CD4-positive, alpha-beta T cell (primary cell): ENCODE data around the gene CLHC1. TPM values are rescaled to one million over a fixed set of nuclear protein-coding genes. Genes with fewer than 3 reads are reported as not detected.
A peak's percentile ranks its signal among the peaks of the same experiment; 100 is the strongest.

Source experiments
- ATAC-seq: fragments of 200-7000 bp; cut with Tn5 transposase; one replicate; pipeline ENCODE4 v1.10.0; 2022; ENCODE audit warnings: mild to moderate bottlenecking; ENCODE audit not compliant: poor library complexity
- CTCF ChIA-PET: fragments of 350-600 bp; sonication (Branson Sonifier 250); formaldehyde crosslinking; loops from one replicate; lab custom pipeline; 2021; ENCODE audit warnings: antibody characterized with exemption, inconsistent platforms; lab: Charles Lee
- POLR2A ChIA-PET: fragments of 350-600 bp; sonication (Branson Sonifier 250); formaldehyde crosslinking; loops from one replicate; lab custom pipeline; 2021; ENCODE audit warnings: antibody characterized with exemption, inconsistent platforms; lab: Charles Lee
- DNase-seq, 14 experiments: peaks; one replicate each; pipeline ENCODE4 v3.0.0-alpha.2; 2013 to 2020; ENCODE audit warnings: mixed read lengths in 2 of 14
- H3K27ac ChIP-seq, 2 donors: one replicate each; pipeline versions ENCODE4 v1.5.1 to v1.7.0; 2013; ENCODE audit warnings: low read length in 2 of 2, low read depth in 1 of 2, mild to moderate bottlenecking in 1 of 2
- H3K27me3 ChIP-seq, 2 experiments: 1 replicate in 1 of 2; 2 replicates in 1 of 2; pipeline versions ENCODE4 v1.6.1 to v1.7.0; 2013; ENCODE audit warnings: low read length in 2 of 2, control low read depth in 1 of 2, mild to moderate bottlenecking in 1 of 2, moderate library complexity in 1 of 2; ENCODE audit not compliant: insufficient read depth in 2 of 2, control insufficient read depth in 1 of 2
- H3K36me3 ChIP-seq: one replicate; pipeline ENCODE4 v1.6.1; 2013; ENCODE audit warnings: low read length, control low read depth; ENCODE audit not compliant: insufficient read depth
- H3K4me1 ChIP-seq: one replicate; pipeline ENCODE4 v1.6.1; 2013; ENCODE audit warnings: low read length, control low read depth; ENCODE audit not compliant: insufficient read depth
- H3K4me3 ChIP-seq: one replicate; pipeline ENCODE4 v1.5.1; 2013; ENCODE audit warnings: mild to moderate bottlenecking, low read length, moderate library complexity
- H3K9me3 ChIP-seq, 2 experiments: 1 replicate in 1 of 2; 2 replicates in 1 of 2; pipeline versions ENCODE4 v1.6.1 to v1.7.0; 2013; ENCODE audit warnings: low read length in 2 of 2, mild to moderate bottlenecking in 2 of 2, control low read depth in 1 of 2, moderate library complexity in 1 of 2; ENCODE audit not compliant: control insufficient read depth in 1 of 2, insufficient read depth in 1 of 2
- H3K27ac Mint-ChIP-seq: one replicate; pipeline ENCODE4 v1.8.0; 2020; ENCODE audit warnings: mixed read lengths
- H3K27me3 Mint-ChIP-seq: one replicate; pipeline ENCODE4 v1.8.0; 2021; ENCODE audit warnings: mixed read lengths
- H3K36me3 Mint-ChIP-seq: one replicate; pipeline ENCODE4 v1.8.0; 2021; ENCODE audit warnings: low read depth, mixed read lengths
- H3K4me1 Mint-ChIP-seq: one replicate; pipeline ENCODE4 v1.8.0; 2021; ENCODE audit warnings: low read depth, mixed read lengths
- H3K4me3 Mint-ChIP-seq: one replicate; pipeline ENCODE4 v1.8.0; 2020; ENCODE audit warnings: mild to moderate bottlenecking, mixed read lengths
- H3K9me3 Mint-ChIP-seq: one replicate; pipeline ENCODE4 v1.8.0; 2020; ENCODE audit warnings: mixed read lengths
- intact Hi-C, 2 experiments: fragments of 100-400 bp; cut with DNase I in 1 of 2; cut with micrococcal nuclease in 1 of 2; formaldehyde crosslinking; loops; one replicate each; pipeline versions ENCODE4 v1.15.1 to v1.9.0; 2023 to 2025; cut with DNase I, micrococcal nuclease
- total RNA-seq, 174 experiments: library from RNA in 2 of 174; stranded (reverse) in 2 of 174; gene quantifications; one replicate each; pipeline ENCODE4 v1.2.3 and lab custom pipeline; 2021 to 2026
- TF ChIP-seq, protein P1 (sequence below): fragments of 200-600 bp; IDR thresholded peaks from one replicate; pipeline ENCODE4 v1.8.0; 2022; ENCODE audit warnings: antibody characterized with exemption, mild to moderate bottlenecking

The CLHC1 gene
- total RNA-seq, 2 experiments from 2014 or later, result 4.4 TPM

GRCh38 chr2:55223958-55224760 is 7.9 kb downstream of the CLHC1 start:
- Mint-ChIP-seq H3K27me3 (no peaks in the 10 kb centered on the region), H3K4me1 (peaks cover 42% of the 10 kb centered on the region), H3K27ac (peak overlapping the region; percentile 86), H3K4me3 (peak overlapping the region; percentile 87), H3K36me3 (peaks cover 6% of the 10 kb centered on the region), H3K9me3 (peaks cover 5% of the 10 kb centered on the region)
- no peaks in the 10 kb centered on the region for H3K36me3 ChIP-seq
- peaks cover 14% of the 10 kb centered on the region for H3K4me1 ChIP-seq
- no peak for ATAC-seq
- H3K4me3 ChIP-seq, result peak overlapping the region; percentile 53
- ChIA-PET POLR2A (interaction anchor here (0.6 to 4.4 kb wide), 9 partner anchors 9 to 394 kb away, joined by 3 to 71 read pairs (median 7); partner anchors contain the start of genes CFAP36, CLHC1, RPS27A and RTN4), CTCF (interaction anchor here (0.7 to 1.9 kb wide), 6 partner anchors 9 to 388 kb away, joined by 3 to 11 read pairs (median 4); partner anchors contain the start of genes RPS27A and RTN4)
- intact Hi-C loops, result no loop called here
- TF ChIP-seq, protein P1, sequence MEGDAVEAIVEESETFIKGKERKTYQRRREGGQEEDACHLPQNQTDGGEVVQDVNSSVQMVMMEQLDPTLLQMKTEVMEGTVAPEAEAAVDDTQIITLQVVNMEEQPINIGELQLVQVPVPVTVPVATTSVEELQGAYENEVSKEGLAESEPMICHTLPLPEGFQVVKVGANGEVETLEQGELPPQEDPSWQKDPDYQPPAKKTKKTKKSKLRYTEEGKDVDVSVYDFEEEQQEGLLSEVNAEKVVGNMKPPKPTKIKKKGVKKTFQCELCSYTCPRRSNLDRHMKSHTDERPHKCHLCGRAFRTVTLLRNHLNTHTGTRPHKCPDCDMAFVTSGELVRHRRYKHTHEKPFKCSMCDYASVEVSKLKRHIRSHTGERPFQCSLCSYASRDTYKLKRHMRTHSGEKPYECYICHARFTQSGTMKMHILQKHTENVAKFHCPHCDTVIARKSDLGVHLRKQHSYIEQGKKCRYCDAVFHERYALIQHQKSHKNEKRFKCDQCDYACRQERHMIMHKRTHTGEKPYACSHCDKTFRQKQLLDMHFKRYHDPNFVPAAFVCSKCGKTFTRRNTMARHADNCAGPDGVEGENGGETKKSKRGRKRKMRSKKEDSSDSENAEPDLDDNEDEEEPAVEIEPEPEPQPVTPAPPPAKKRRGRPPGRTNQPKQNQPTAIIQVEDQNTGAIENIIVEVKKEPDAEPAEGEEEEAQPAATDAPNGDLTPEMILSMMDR, result no peak
- peak in 3 of 14 experiments; percentile 9 to 46 (median 34) for DNase-seq
- H3K27ac ChIP-seq, result peak overlapping the region in 1 of 2 donors; percentile 80
- H3K27me3 ChIP-seq, result no peaks in the 10 kb centered on the region
- peaks cover 0 to 18% of the 10 kb centered on the region in 2 experiments for H3K9me3 ChIP-seq

DNA sequence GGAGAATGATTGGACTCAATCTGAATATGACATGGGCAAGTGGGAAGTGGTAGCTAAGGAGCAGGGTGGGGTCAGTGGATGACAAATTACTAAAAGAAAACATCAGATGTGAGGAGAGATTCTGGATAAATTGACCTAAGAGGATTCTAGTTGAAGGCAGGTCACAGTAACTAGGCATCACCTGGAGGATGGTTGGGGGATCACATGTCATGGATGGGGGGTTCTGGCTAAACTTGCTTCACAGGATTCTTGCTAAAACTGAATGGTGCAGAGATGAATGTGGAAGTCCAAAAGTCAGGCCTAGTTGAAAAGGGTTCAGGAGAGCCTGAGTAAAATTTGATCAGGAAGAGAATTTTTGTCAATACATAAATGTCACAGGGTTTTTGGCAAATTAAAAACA is 18.3 kb downstream of the CLHC1 start:
- Histone ChIP-seq H3K4me1 (no peaks in the 10 kb centered on the region), H3K27me3 (no peaks in the 10 kb centered on the region), H3K9me3 (no peaks in the 10 kb centered on the region), H3K27ac (no peak overlapping the region), H3K36me3 (no peaks in the 10 kb centered on the region), H3K4me3 (no peak overlapping the region)
- Mint-ChIP-seq H3K27ac (no peak overlapping the region), H3K9me3 (no peaks in the 10 kb centered on the region), H3K27me3 (no peaks in the 10 kb centered on the region), H3K36me3 (no peaks in the 10 kb centered on the region), H3K4me3 (no peak overlapping the region), H3K4me1 (no peaks in the 10 kb centered on the region)
- TF ChIP-seq, protein P1, result no peak
- ChIA-PET POLR2A (no interaction called here), CTCF (interaction anchor here (1.6 kb wide), 1 partner anchor 9 kb away, joined by 3 read pairs; no protein-coding TSS in a partner anchor)
- intact Hi-C loops, result no loop called here
- DNase-seq, result no peak
- no peak for ATAC-seq

- Mint-ChIP-seq H3K36me3 (peaks cover 36% of the 10 kb centered on the region), H3K4me1 (no peaks in the 10 kb centered on the region), H3K27ac (no peak overlapping the region), H3K9me3 (peaks cover 27% of the 10 kb centered on the region), H3K27me3 (no peaks in the 10 kb centered on the region), H3K4me3 (no peak overlapping the region)
- DNase-seq (no peak), ATAC-seq (no peak)
- intact Hi-C loops, result no loop called here
- Histone ChIP-seq H3K27ac (no peak overlapping the region), H3K4me3 (no peak overlapping the region), H3K4me1 (no peaks in the 10 kb centered on the region), H3K9me3 (peaks cover 3 to 4% of the 10 kb centered on the region in 2 experiments), H3K27me3 (no peaks in the 10 kb centered on the region), H3K36me3 (no peaks in the 10 kb centered on the region)
- ChIA-PET CTCF (no interaction called here), POLR2A (no interaction called here)
- TF ChIP-seq, protein P1, result no peak
Observed at GRCh38 chr2:55204950-55205349, 27.1 kb downstream of the CLHC1 start.
